Measurements from ENCODE around the gene RALGPS1. TPM values are rescaled to one million over a fixed set of nuclear protein-coding genes. Genes with fewer than 3 reads are reported as not detected.

Gene RALGPS1
- polyA plus RNA-seq, 2 of the 4 experiments (the other 2 are of a cell fraction), result 5.0 to 7.9 TPM

DNA sequence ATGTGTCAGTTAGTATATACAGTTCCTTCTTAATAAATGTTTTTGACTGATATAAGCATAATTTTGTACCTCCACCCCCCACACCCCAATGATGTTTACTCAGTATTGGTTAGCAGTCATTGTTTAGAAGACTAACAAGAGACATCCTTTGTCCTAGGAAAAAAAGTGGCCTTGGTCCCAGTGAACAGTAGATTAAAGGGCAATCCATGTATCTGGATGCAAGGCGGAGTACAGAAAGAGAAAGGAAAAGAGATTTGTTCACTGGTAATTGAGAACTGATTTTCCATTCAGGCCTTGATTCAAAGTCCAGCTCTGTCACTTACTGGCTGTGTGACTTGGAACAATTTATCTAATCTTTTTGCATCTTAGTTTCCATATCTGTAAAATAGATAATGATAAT, 4.6 kb downstream of the RALGPS1 start:
- Histone ChIP-seq H3K4me3 (no peak overlapping the region), H3K4me2 (no peak overlapping the region), H3K4me1 (peaks cover 5% of the 10 kb centered on the region; the same call in 1 of the 3 replicates), H3K27ac (no peak overlapping the region), H3K9me3 (no peaks in the 10 kb centered on the region)
- CTCF ChIA-PET, result interaction anchor here (1.2 to 1.3 kb wide), 2 partner anchors 19 to 47 kb away, joined by 3 read pairs; no protein-coding TSS in a partner anchor
- ATAC-seq, result no peak
- 95% methylated on average over 1 of the region's 1 CpG for WGBS (ENCODE audit: missing lambda C conversion rate)
- POLR2A ChIA-PET, result no interaction called here
- FAIRE-seq, result no peak
- no peak for DNase-seq (ENCODE audit: low read depth in 1 of 2, low spot score in 1 of 2)
- no peak for TF ChIP-seq EP300 (IDR thresholded peaks at IDR 0.05)
- no peak for TF ChIP-seq SREBF2 (IDR thresholded peaks at IDR 0.05)
- no peak for TF ChIP-seq NFE2L2 (conservative IDR thresholded peaks at IDR 0.05; ENCODE audit: low read length)
- TF ChIP-seq ZC3H11A (IDR thresholded peaks at IDR 0.05), result no peak
- TF ChIP-seq, protein P1, sequence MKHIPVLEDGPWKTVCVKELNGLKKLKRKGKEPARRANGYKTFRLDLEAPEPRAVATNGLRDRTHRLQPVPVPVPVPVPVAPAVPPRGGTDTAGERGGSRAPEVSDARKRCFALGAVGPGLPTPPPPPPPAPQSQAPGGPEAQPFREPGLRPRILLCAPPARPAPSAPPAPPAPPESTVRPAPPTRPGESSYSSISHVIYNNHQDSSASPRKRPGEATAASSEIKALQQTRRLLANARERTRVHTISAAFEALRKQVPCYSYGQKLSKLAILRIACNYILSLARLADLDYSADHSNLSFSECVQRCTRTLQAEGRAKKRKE (CRISPR knock-in tag; IDR thresholded peaks at IDR 0.05; ENCODE audit: low read depth), result no peak
- TF ChIP-seq EHMT2 (IDR thresholded peaks at IDR 0.05; ENCODE audit: low read depth), result no peak
- no peak for TF ChIP-seq MAFK (IDR thresholded peaks at IDR 0.05; ENCODE audit: partially characterized antibody)
- TF ChIP-seq HOXB5 (CRISPR knock-in tag; IDR thresholded peaks at IDR 0.05), result no peak
- TF ChIP-seq RFX5 (IDR thresholded peaks at IDR 0.05), result no peak
- TF ChIP-seq POLR2AphosphoS2 (conservative IDR thresholded peaks at IDR 0.05; ENCODE audit: low read length), result no peak
- TF ChIP-seq MAZ (IDR thresholded peaks at IDR 0.05; ENCODE audit: borderline replicate concordance, low read depth, low read length), result no peak
- TF ChIP-seq FOSB (CRISPR knock-in tag; IDR thresholded peaks at IDR 0.05), result no peak
- no peak for TF ChIP-seq TFCP2L1 (CRISPR knock-in tag; IDR thresholded peaks at IDR 0.05)

DNA sequence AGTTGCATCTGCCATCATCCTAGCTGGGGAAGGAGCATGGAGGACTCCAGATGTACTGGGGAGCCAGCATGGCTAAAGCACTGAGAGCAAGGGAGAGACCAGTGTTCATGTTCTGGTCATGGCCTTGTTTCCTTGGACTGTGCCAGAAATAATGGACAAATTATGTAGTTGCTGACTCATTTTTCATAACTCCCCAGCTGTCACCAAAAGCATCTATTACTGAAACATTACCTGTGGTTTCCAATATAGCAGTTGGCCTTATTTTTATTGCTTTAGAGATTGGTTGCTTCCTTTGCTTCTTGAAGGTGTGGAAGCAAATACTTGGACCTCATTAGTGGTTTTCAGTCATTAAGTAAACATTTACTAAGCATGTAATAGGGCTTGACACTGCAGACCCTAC, 11.3 kb downstream of the RALGPS1 start:
- FAIRE-seq (no peak), ATAC-seq (no peak), DNase-seq (ENCODE audit: low read depth in 1 of 2, low spot score in 1 of 2) (no peak)
- TF ChIP-seq JUNB (IDR thresholded peaks at IDR 0.05) (no peak), EHF (CRISPR knock-in tag; IDR thresholded peaks at IDR 0.05) (no peak), RNF2 (IDR thresholded peaks at IDR 0.05; ENCODE audit: borderline replicate concordance, low read depth) (no peak), POLR2AphosphoS2 (conservative IDR thresholded peaks at IDR 0.05; ENCODE audit: low read length) (no peak), KDM5A (IDR thresholded peaks at IDR 0.05) (no peak), ZSCAN20 (CRISPR knock-in tag; IDR thresholded peaks at IDR 0.05) (no peak), HOXA7 (CRISPR knock-in tag; IDR thresholded peaks at IDR 0.05) (no peak), PHF8 (IDR thresholded peaks at IDR 0.05; ENCODE audit: borderline replicate concordance, low read depth) (no peak), ESRRA (IDR thresholded peaks at IDR 0.05; ENCODE audit: borderline replicate concordance, low read length) (no peak), ZC3H11A (IDR thresholded peaks at IDR 0.05) (no peak), MYC (IDR thresholded peaks at IDR 0.05; ENCODE audit: borderline replicate concordance, low read length) (no peak)
- TF ChIP-seq, protein P2, sequence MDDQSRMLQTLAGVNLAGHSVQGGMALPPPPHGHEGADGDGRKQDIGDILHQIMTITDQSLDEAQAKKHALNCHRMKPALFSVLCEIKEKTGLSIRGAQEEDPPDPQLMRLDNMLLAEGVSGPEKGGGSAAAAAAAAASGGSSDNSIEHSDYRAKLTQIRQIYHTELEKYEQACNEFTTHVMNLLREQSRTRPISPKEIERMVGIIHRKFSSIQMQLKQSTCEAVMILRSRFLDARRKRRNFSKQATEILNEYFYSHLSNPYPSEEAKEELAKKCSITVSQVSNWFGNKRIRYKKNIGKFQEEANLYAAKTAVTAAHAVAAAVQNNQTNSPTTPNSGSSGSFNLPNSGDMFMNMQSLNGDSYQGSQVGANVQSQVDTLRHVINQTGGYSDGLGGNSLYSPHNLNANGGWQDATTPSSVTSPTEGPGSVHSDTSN (IDR thresholded peaks at IDR 0.05), result no peak
- Histone ChIP-seq H3K4me2 (no peak overlapping the region), H3K9me3 (no peaks in the 10 kb centered on the region), H3K27ac (no peak overlapping the region), H3K4me3 (no peak overlapping the region), H3K4me1 (no peaks in the 10 kb centered on the region)
- ChIA-PET POLR2A (no interaction called here), CTCF (interaction anchor here (0.8 to 4.3 kb wide), 5 partner anchors 8 to 578 kb away, joined by 3 to 43 read pairs (median 4); partner anchors contain the start of gene RALGPS1)

DNA sequence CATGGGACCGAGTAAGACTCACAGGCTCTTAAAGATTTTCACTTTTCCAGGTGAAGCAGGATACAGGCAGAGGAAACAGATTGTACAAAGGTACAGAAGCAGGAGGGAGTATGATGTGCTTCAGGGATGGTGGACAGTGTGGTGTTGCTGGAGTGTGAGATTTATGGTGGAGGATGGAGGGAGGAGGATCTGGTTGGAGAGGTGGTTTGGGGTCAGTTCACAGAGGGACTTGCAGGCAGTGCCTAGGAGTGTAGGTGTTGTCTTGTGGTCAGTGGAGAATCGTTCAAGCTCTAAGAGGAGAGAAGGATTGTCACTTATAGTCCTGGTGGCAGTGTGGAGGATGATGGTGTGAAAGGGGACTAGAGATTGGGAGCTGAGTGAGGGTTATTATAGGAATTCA, 11.8 kb downstream of the RALGPS1 start:
- FAIRE-seq (no peak), DNase-seq (ENCODE audit: low read depth in 1 of 2, low spot score in 1 of 2) (no peak), ATAC-seq (no peak)
- 38% methylated on average over 2 of the region's 2 CpGs for WGBS (ENCODE audit: missing lambda C conversion rate)
- ChIA-PET POLR2A (no interaction called here), CTCF (interaction anchor here (0.9 to 4.3 kb wide), 3 partner anchors 8 to 14 kb away, joined by 4 to 43 read pairs (median 10); partner anchors contain the start of gene RALGPS1)
- Histone ChIP-seq H3K9me3 (no peaks in the 10 kb centered on the region), H3K4me3 (no peak overlapping the region), H3K27ac (no peak overlapping the region), H3K4me1 (no peaks in the 10 kb centered on the region), H3K4me2 (no peak overlapping the region)
- TF ChIP-seq KDM1A (IDR thresholded peaks at IDR 0.05; ENCODE audit: low read depth), result no peak
- TF ChIP-seq GATA3 (IDR thresholded peaks at IDR 0.05; ENCODE audit: borderline replicate concordance), result no peak
- TF ChIP-seq, protein P2 (IDR thresholded peaks at IDR 0.05), result no peak
- TF ChIP-seq RCOR1 (IDR thresholded peaks at IDR 0.05; ENCODE audit: low read depth, low read length), result no peak
- TF ChIP-seq JUNB (IDR thresholded peaks at IDR 0.05), result no peak
- TF ChIP-seq ZC3H11A (IDR thresholded peaks at IDR 0.05), result no peak
- TF ChIP-seq SREBF2 (IDR thresholded peaks at IDR 0.05), result no peak

Data from A549 (cell line).